Activated CD4-positive, alpha-beta T cell treated with anti-CD3 and anti-CD28 coated beads for 48 hours (primary cell): ENCODE results near the gene CCDC93.

Experiments used
- DNase-seq: peaks from one replicate; pipeline ENCODE4 v3.0.0-alpha.2; 2020

CCDC93 gene

GRCh38 chr2:118013724-118014491 lies at the start of gene CCDC93:
TSS of gene CCDC93 (minus strand) at chr2:118014070. CDS start at chr2:118013995, 75 bp downstream.
- peak; percentile 87 for DNase-seq

GRCh38 chr2:118062669-118063068 lies 48.8 kb upstream of the CCDC93 start:
- DNase-seq, result no peak

GRCh38 chr2:118062048-118062447 lies 48.2 kb upstream of the CCDC93 start:
- no peak for DNase-seq

GRCh38 chr2:118061135-118061955 lies 47.5 kb upstream of the CCDC93 start:
- DNase-seq, result no peak

- no peak for DNase-seq
Measured at GRCh38 chr2:118059919-118060478, 46.1 kb upstream of the CCDC93 start.

GRCh38 chr2:118058951-118059350 lies 45.1 kb upstream of the CCDC93 start:
- DNase-seq, result no peak

GRCh38 chr2:118056801-118057200 lies 42.9 kb upstream of the CCDC93 start:
- no peak for DNase-seq

- no peak for DNase-seq
Measured at GRCh38 chr2:118056165-118056534, 42.3 kb upstream of the CCDC93 start.

GRCh38 chr2:118055512-118056164 lies 41.8 kb upstream of the CCDC93 start:
- DNase-seq, result no peak

GRCh38 chr2:118054213-118055008 lies 40.5 kb upstream of the CCDC93 start:
- DNase-seq, result no peak

GRCh38 chr2:118053681-118054080 lies 39.8 kb upstream of the CCDC93 start:
- DNase-seq, result no peak

GRCh38 chr2:118052474-118052873 lies 38.6 kb upstream of the CCDC93 start:
- DNase-seq, result no peak

GRCh38 chr2:118051826-118052358 lies 38.0 kb upstream of the CCDC93 start:
- no peak for DNase-seq

- DNase-seq, result no peak
Measured at GRCh38 chr2:118050974-118051373, 37.1 kb upstream of the CCDC93 start.

GRCh38 chr2:118050386-118050785 lies 36.5 kb upstream of the CCDC93 start:
- no peak for DNase-seq

GRCh38 chr2:118049816-118050140 lies 35.9 kb upstream of the CCDC93 start:
- no peak for DNase-seq

GRCh38 chr2:118049140-118049815 lies 35.4 kb upstream of the CCDC93 start:
- no peak for DNase-seq

- no peak for DNase-seq
Measured at GRCh38 chr2:118048401-118048800, 34.5 kb upstream of the CCDC93 start.

GRCh38 chr2:118047380-118047826 lies 33.5 kb upstream of the CCDC93 start:
- DNase-seq, result no peak

- DNase-seq, result no peak
Measured at GRCh38 chr2:118046634-118047210, 32.9 kb upstream of the CCDC93 start.

- DNase-seq, result no peak
Measured at GRCh38 chr2:118045286-118045685, 31.4 kb upstream of the CCDC93 start.
